ENCODE data around the gene INPP5F. TPM values are rescaled to one million over a fixed set of nuclear protein-coding genes. Genes with fewer than 3 reads are reported as not detected.

The INPP5F gene
- total and polyA plus RNA-seq, 3 experiments from 2014 or later, result 4.4 to 23.0 (median 22.3) TPM

GRCh38 chr10:119754085-119754484 is 28.2 kb downstream of the INPP5F start:
- Mint-ChIP-seq H3K27ac (no peak overlapping the region), H3K4me1 (peaks cover 4 to 8% (median 6%) of the 10 kb centered on the region in 3 donors), H3K4me3 (no peak overlapping the region), H3K9me3 (no peaks in the 10 kb centered on the region), H3K36me3 (peaks cover 0 to 6% (median 0%) of the 10 kb centered on the region in 3 donors), H3K27me3 (peaks cover 0 to 2% of the 10 kb centered on the region in 2 donors)
- H3K4me3 ChIP-seq (ENCODE audit: low read length), result no peak overlapping the region
- ChIA-PET CTCF (no interaction called here), POLR2A (no interaction called here)
- no peak for DNase-seq
- no peaks in the 10 kb centered on the region for H3K4me1 ChIP-seq (ENCODE audit: insufficient read depth, low read length)
- H3K27me3 ChIP-seq (ENCODE audit: insufficient read depth, low read length, poor library complexity, severe bottlenecking), result no peaks in the 10 kb centered on the region
- H3K36me3 ChIP-seq (ENCODE audit: insufficient read depth, low read length), result no peaks in the 10 kb centered on the region
- no peak overlapping the region for H3K27ac ChIP-seq (ENCODE audit: low read depth, low read length)
- H3K9me3 ChIP-seq (ENCODE audit: low read length), result no peaks in the 10 kb centered on the region

- no peaks in the 10 kb centered on the region for H3K9me3 Mint-ChIP-seq
- Histone ChIP-seq H3K36me3 (ENCODE audit: insufficient read depth, low read length) (no peaks in the 10 kb centered on the region), H3K27me3 (ENCODE audit: insufficient read depth, low read length, poor library complexity, severe bottlenecking) (no peaks in the 10 kb centered on the region), H3K4me1 (ENCODE audit: insufficient read depth, low read length) (no peaks in the 10 kb centered on the region), H3K9me3 (ENCODE audit: low read length) (no peaks in the 10 kb centered on the region), H3K4me3 (ENCODE audit: low read length) (no peak overlapping the region), H3K27ac (ENCODE audit: low read depth, low read length) (no peak overlapping the region)
- DNase-seq, result no peak
- ChIA-PET CTCF (no interaction called here), POLR2A (no interaction called here)
- H3K36me3 Mint-ChIP-seq, result peaks cover 0 to 8% (median 0%) of the 10 kb centered on the region in 3 donors
- peaks cover 0 to 2% of the 10 kb centered on the region in 2 donors for H3K27me3 Mint-ChIP-seq
- H3K4me1 Mint-ChIP-seq, result peaks cover 4 to 8% (median 6%) of the 10 kb centered on the region in 3 donors
- H3K4me3 Mint-ChIP-seq, result no peak overlapping the region
- no peak overlapping the region for H3K27ac Mint-ChIP-seq
Observed at GRCh38 chr10:119754936-119755335, 29.1 kb downstream of the INPP5F start.

GRCh38 chr10:119755446-119755845 is 29.6 kb downstream of the INPP5F start:
- DNase-seq, result no peak
- CTCF ChIA-PET, result no interaction called here
- H3K4me3 Mint-ChIP-seq, result no peak overlapping the region
- H3K4me3 ChIP-seq (ENCODE audit: low read length), result no peak overlapping the region
- no peaks in the 10 kb centered on the region for H3K9me3 Mint-ChIP-seq
- H3K4me1 Mint-ChIP-seq, result peaks cover 3 to 4% (median 4%) of the 10 kb centered on the region in 3 donors
- no peaks in the 10 kb centered on the region for H3K9me3 ChIP-seq (ENCODE audit: low read length)
- no peaks in the 10 kb centered on the region for H3K4me1 ChIP-seq (ENCODE audit: insufficient read depth, low read length)
- H3K27ac ChIP-seq (ENCODE audit: low read depth, low read length), result no peak overlapping the region
- no peaks in the 10 kb centered on the region for H3K27me3 ChIP-seq (ENCODE audit: insufficient read depth, low read length, poor library complexity, severe bottlenecking)
- H3K36me3 ChIP-seq (ENCODE audit: insufficient read depth, low read length), result no peaks in the 10 kb centered on the region
- POLR2A ChIA-PET, result no interaction called here
- H3K36me3 Mint-ChIP-seq, result peaks cover 0 to 8% (median 0%) of the 10 kb centered on the region in 3 donors
- H3K27ac Mint-ChIP-seq, result peak overlapping the region in 1 of 8 donors; percentile 11
- peaks cover 0 to 2% of the 10 kb centered on the region in 2 donors for H3K27me3 Mint-ChIP-seq

GRCh38 chr10:119758448-119759195 is 32.8 kb downstream of the INPP5F start:
- no peak overlapping the region for H3K27ac ChIP-seq (ENCODE audit: low read depth, low read length)
- DNase-seq, result no peak
- no peaks in the 10 kb centered on the region for H3K4me1 Mint-ChIP-seq
- no peaks in the 10 kb centered on the region for H3K9me3 Mint-ChIP-seq
- no peaks in the 10 kb centered on the region for H3K36me3 ChIP-seq (ENCODE audit: insufficient read depth, low read length)
- H3K27ac Mint-ChIP-seq, result no peak overlapping the region
- POLR2A ChIA-PET, result no interaction called here
- no peaks in the 10 kb centered on the region for H3K9me3 ChIP-seq (ENCODE audit: low read length)
- H3K27me3 ChIP-seq (ENCODE audit: insufficient read depth, low read length, poor library complexity, severe bottlenecking), result no peaks in the 10 kb centered on the region
- no peak overlapping the region for H3K4me3 ChIP-seq (ENCODE audit: low read length)
- no peak overlapping the region for H3K4me3 Mint-ChIP-seq
- peaks cover 0 to 2% of the 10 kb centered on the region in 2 donors for H3K27me3 Mint-ChIP-seq
- H3K36me3 Mint-ChIP-seq, result peaks cover 0 to 8% (median 0%) of the 10 kb centered on the region in 3 donors
- CTCF ChIA-PET, result interaction anchor here (2.0 kb wide), 1 partner anchor 8 kb away, joined by 7 read pairs; no protein-coding TSS in a partner anchor
- no peaks in the 10 kb centered on the region for H3K4me1 ChIP-seq (ENCODE audit: insufficient read depth, low read length)

GRCh38 chr10:119759832-119760231 is 34.0 kb downstream of the INPP5F start:
- no peak overlapping the region for H3K4me3 Mint-ChIP-seq
- ChIA-PET POLR2A (no interaction called here), CTCF (interaction anchor here (2.0 kb wide), 1 partner anchor 9 kb away, joined by 7 read pairs; no protein-coding TSS in a partner anchor)
- H3K27ac ChIP-seq (ENCODE audit: low read depth, low read length), result no peak overlapping the region
- H3K27ac Mint-ChIP-seq, result peak overlapping the region in 1 of 8 donors; percentile 77
- no peak overlapping the region for H3K4me3 ChIP-seq (ENCODE audit: low read length)
- H3K36me3 ChIP-seq (ENCODE audit: insufficient read depth, low read length), result no peaks in the 10 kb centered on the region
- H3K9me3 ChIP-seq (ENCODE audit: low read length), result no peaks in the 10 kb centered on the region
- DNase-seq, result no peak
- no peaks in the 10 kb centered on the region for H3K4me1 Mint-ChIP-seq
- no peaks in the 10 kb centered on the region for H3K27me3 ChIP-seq (ENCODE audit: insufficient read depth, low read length, poor library complexity, severe bottlenecking)
- peaks cover 0 to 6% (median 0%) of the 10 kb centered on the region in 3 donors for H3K36me3 Mint-ChIP-seq
- no peaks in the 10 kb centered on the region for H3K9me3 Mint-ChIP-seq
- peaks cover 0 to 2% of the 10 kb centered on the region in 2 donors for H3K27me3 Mint-ChIP-seq
- H3K4me1 ChIP-seq (ENCODE audit: insufficient read depth, low read length), result no peaks in the 10 kb centered on the region

GRCh38 chr10:119761106-119761505 is 35.3 kb downstream of the INPP5F start:
- Mint-ChIP-seq H3K9me3 (no peaks in the 10 kb centered on the region), H3K27me3 (peaks cover 0 to 1% of the 10 kb centered on the region in 2 donors), H3K4me1 (no peaks in the 10 kb centered on the region), H3K4me3 (no peak overlapping the region), H3K36me3 (peaks cover 0 to 6% (median 1%) of the 10 kb centered on the region in 3 donors), H3K27ac (no peak overlapping the region)
- POLR2A ChIA-PET, result no interaction called here
- Histone ChIP-seq H3K36me3 (ENCODE audit: insufficient read depth, low read length) (no peaks in the 10 kb centered on the region), H3K9me3 (ENCODE audit: low read length) (no peaks in the 10 kb centered on the region), H3K4me1 (ENCODE audit: insufficient read depth, low read length) (no peaks in the 10 kb centered on the region), H3K4me3 (ENCODE audit: low read length) (no peak overlapping the region), H3K27ac (ENCODE audit: low read depth, low read length) (no peak overlapping the region), H3K27me3 (ENCODE audit: insufficient read depth, low read length, poor library complexity, severe bottlenecking) (no peaks in the 10 kb centered on the region)
- DNase-seq, result no peak
- CTCF ChIA-PET, result interaction anchor here (1.3 kb wide), 1 partner anchor 10 kb away, joined by 4 read pairs; no protein-coding TSS in a partner anchor

- Mint-ChIP-seq H3K36me3 (peaks cover 0 to 6% (median 1%) of the 10 kb centered on the region in 3 donors), H3K27ac (no peak overlapping the region), H3K4me3 (no peak overlapping the region), H3K27me3 (peaks cover 0 to 1% of the 10 kb centered on the region in 2 donors), H3K4me1 (peaks cover 0 to 2% (median 0%) of the 10 kb centered on the region in 3 donors), H3K9me3 (no peaks in the 10 kb centered on the region)
- H3K9me3 ChIP-seq (ENCODE audit: low read length), result no peaks in the 10 kb centered on the region
- H3K36me3 ChIP-seq (ENCODE audit: insufficient read depth, low read length), result no peaks in the 10 kb centered on the region
- CTCF ChIA-PET, result interaction anchor here (1.2 kb wide), 1 partner anchor 12 kb away, joined by 3 read pairs; no protein-coding TSS in a partner anchor
- no peaks in the 10 kb centered on the region for H3K4me1 ChIP-seq (ENCODE audit: insufficient read depth, low read length)
- no peak overlapping the region for H3K27ac ChIP-seq (ENCODE audit: low read depth, low read length)
- DNase-seq, result no peak
- no peaks in the 10 kb centered on the region for H3K27me3 ChIP-seq (ENCODE audit: insufficient read depth, low read length, poor library complexity, severe bottlenecking)
- no peak overlapping the region for H3K4me3 ChIP-seq (ENCODE audit: low read length)
- POLR2A ChIA-PET, result no interaction called here
Observed at GRCh38 chr10:119762035-119762434, 36.2 kb downstream of the INPP5F start.
